ENCODE results near the gene RAB34.

DNA sequence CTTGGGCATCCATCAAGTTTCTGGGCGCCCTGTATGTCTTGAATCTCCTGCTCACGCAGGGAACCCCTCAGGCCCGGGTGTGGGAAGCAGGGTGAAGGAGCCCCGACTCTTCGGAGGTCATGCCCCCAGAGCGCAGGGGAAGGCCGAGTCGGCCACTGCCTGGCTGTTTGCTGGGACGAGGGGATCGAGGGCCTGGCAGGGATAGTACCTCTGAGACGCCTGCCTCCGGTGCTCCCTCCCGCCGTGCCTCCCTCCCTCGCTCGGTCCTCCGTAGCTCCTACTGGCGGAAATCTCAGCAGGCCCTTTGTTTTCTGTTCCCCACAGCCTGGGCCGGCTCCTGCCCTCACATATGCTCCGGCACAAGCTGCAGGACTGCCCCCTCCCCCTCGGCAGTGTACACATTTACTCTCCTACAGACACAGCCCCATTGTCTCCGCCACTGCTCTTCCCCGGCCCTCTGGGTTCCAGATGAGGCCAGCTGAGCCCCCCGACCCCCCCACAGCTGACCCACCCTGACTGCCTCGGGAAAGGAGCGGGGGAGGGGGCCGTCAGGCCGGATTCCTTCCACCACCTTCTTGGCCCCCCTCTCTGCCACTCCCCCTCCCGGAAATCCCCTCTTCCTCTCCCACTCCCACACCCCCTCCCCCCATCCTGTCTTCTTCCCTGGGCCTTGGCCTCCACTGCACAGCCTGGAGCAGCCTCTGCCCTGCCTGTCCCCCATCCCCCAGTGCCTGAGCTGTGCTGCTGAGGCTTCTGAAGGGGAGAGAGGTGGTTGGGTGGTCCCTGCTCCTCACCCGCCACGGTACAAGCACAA is 27.5 kb upstream of the RAB34 start:
- TF ChIP-seq, protein P1, sequence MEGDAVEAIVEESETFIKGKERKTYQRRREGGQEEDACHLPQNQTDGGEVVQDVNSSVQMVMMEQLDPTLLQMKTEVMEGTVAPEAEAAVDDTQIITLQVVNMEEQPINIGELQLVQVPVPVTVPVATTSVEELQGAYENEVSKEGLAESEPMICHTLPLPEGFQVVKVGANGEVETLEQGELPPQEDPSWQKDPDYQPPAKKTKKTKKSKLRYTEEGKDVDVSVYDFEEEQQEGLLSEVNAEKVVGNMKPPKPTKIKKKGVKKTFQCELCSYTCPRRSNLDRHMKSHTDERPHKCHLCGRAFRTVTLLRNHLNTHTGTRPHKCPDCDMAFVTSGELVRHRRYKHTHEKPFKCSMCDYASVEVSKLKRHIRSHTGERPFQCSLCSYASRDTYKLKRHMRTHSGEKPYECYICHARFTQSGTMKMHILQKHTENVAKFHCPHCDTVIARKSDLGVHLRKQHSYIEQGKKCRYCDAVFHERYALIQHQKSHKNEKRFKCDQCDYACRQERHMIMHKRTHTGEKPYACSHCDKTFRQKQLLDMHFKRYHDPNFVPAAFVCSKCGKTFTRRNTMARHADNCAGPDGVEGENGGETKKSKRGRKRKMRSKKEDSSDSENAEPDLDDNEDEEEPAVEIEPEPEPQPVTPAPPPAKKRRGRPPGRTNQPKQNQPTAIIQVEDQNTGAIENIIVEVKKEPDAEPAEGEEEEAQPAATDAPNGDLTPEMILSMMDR (IDR thresholded peaks at IDR 0.05) = no peak
- TF ChIP-seq EZH2 (IDR thresholded peaks at IDR 0.05; ENCODE audit: borderline replicate concordance, insufficient read depth, low read depth, low read length, poor library complexity, severe bottlenecking) = no peak
